A673 (cell line): Measurements from ENCODE around the gene WDR18. TPM values are rescaled to one million over a fixed set of nuclear protein-coding genes. Genes with fewer than 3 reads are reported as not detected.

ENCODE experiments used
- BruUV-seq: library from RNA; stranded (reverse); fragments of 400-500 nt; replicated peaks from 2 replicates; lab custom pipeline; 2021; lab: Mats Ljungman, UMichigan
- CTCF ChIA-PET: fragments of 300-600 bp; sonication (Branson Sonifier 250); formaldehyde crosslinking; loops from one replicate; lab custom pipeline; 2022; ENCODE audit warnings: antibody characterized with exemption; lab: Charles Lee
- POLR2A ChIA-PET: fragments of 300-600 bp; sonication (Branson Sonifier 250); formaldehyde crosslinking; loops from one replicate; lab custom pipeline; 2022; ENCODE audit warnings: antibody characterized with exemption; ENCODE audit not compliant: low non-redundant PET; lab: Charles Lee
- DNase-seq: peaks from one replicate; pipeline ENCODE4 v3.0.0-alpha.2; 2015; ENCODE audit warnings: low spot score
- H3K27ac ChIP-seq: fragments of 200-600 bp; sonication (generic); 2 replicates; pipeline ENCODE4 v1.5.1; 2016; ENCODE audit warnings: mixed run types, low read depth, mild to moderate bottlenecking, mixed read lengths, antibody characterized with exemption, low read length; ENCODE audit not compliant: poor library complexity, severe bottlenecking
- H3K27me3 ChIP-seq: fragments of 200-600 bp; sonication (generic); replicated peaks from 2 replicates; pipeline ENCODE4 v1.6.1; 2017; ENCODE audit warnings: mixed run types, low read depth, mild to moderate bottlenecking, mixed read lengths, antibody characterized with exemption, low read length; ENCODE audit not compliant: insufficient read depth, poor library complexity
- H3K36me3 ChIP-seq: fragments of 200-600 bp; sonication (generic); 2 replicates; pipeline ENCODE4 v1.6.1; 2016; ENCODE audit warnings: mixed run types, mild to moderate bottlenecking, mixed read lengths, antibody characterized with exemption, low read length; ENCODE audit not compliant: insufficient read depth, poor library complexity, severe bottlenecking
- H3K4me1 ChIP-seq: fragments of 200-600 bp; sonication (generic); 2 replicates; pipeline ENCODE4 v1.6.1; 2017; ENCODE audit warnings: mixed run types, mild to moderate bottlenecking, mixed read lengths, antibody characterized with exemption, low read length; ENCODE audit not compliant: insufficient read depth, poor library complexity, severe bottlenecking
- H3K4me3 ChIP-seq: fragments of 200-600 bp; sonication (generic); 2 replicates; pipeline ENCODE4 v1.5.1; 2016; ENCODE audit warnings: low read depth, mixed run types, mild to moderate bottlenecking, mixed read lengths, low read length; ENCODE audit not compliant: poor library complexity, severe bottlenecking
- H3K9me3 ChIP-seq: fragments of 200-600 bp; sonication (generic); 2 replicates; pipeline ENCODE4 v1.6.1; 2016; ENCODE audit warnings: mixed run types, low read depth, mild to moderate bottlenecking, mixed read lengths, antibody characterized with exemption, low read length; ENCODE audit not compliant: poor library complexity, severe bottlenecking
- EZH2 ChIP-seq: fragments of 200-600 bp; sonication (generic); IDR thresholded peaks from 2 replicates; pipeline ENCODE4 v1.6.1; 2017; ENCODE audit warnings: borderline replicate concordance, low read depth, mild to moderate bottlenecking, mixed read lengths, antibody characterized with exemption, low read length; ENCODE audit not compliant: poor library complexity, severe bottlenecking
- intact Hi-C: fragments of 100-400 bp; cut with micrococcal nuclease; formaldehyde crosslinking; loops from one replicate; pipeline ENCODE4 v1.10.0; 2022; ENCODE audit not compliant: unreplicated experiment
- total RNA-seq: library from RNA; stranded (reverse); gene quantifications from 2 replicates; pipeline ENCODE4 v1.2.3, GENCODE V29; 2021
- TF ChIP-seq, protein P1 (sequence below): fragments of 300-800, 200-600 bp; sonication (generic); conservative IDR thresholded peaks from 2 replicates; pipeline ENCODE4 v1.5.1; 2017; ENCODE audit warnings: low read depth, mild to moderate bottlenecking, antibody characterized with exemption, low read length, moderate library complexity, mixed read lengths

The WDR18 gene
- total RNA-seq, 1 experiment from 2014 or later = 109 TPM

DNA sequence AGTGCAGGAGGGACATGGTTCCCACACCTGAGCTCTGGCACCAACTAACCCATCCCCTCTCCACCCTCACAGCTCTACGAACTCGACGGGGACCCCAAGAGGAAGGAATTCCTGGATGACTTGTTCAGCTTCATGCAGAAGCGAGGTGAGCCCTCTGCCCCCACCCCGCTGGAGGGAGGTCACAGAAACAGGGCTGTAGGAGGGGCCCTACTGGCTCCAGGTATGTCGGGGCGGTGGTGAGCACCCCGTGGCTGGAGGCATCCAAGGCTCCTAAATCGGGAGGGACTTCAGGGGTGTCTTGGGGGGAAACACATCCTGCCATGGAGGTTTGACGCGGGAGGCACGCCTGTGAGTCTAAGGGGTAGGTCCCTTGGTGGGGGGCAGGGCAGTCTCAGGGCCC, 24.1 kb upstream of the WDR18 start:
- no peak for DNase-seq
- Histone ChIP-seq H3K9me3 (no peaks in the 10 kb centered on the region), H3K4me3 (no peak overlapping the region), H3K4me1 (peaks cover 8% of the 10 kb centered on the region), H3K36me3 (peaks cover 3% of the 10 kb centered on the region), H3K27ac (no peak overlapping the region), H3K27me3 (no peaks in the 10 kb centered on the region)
- BruUV-seq = no TSS peak
- TF ChIP-seq, protein P1, sequence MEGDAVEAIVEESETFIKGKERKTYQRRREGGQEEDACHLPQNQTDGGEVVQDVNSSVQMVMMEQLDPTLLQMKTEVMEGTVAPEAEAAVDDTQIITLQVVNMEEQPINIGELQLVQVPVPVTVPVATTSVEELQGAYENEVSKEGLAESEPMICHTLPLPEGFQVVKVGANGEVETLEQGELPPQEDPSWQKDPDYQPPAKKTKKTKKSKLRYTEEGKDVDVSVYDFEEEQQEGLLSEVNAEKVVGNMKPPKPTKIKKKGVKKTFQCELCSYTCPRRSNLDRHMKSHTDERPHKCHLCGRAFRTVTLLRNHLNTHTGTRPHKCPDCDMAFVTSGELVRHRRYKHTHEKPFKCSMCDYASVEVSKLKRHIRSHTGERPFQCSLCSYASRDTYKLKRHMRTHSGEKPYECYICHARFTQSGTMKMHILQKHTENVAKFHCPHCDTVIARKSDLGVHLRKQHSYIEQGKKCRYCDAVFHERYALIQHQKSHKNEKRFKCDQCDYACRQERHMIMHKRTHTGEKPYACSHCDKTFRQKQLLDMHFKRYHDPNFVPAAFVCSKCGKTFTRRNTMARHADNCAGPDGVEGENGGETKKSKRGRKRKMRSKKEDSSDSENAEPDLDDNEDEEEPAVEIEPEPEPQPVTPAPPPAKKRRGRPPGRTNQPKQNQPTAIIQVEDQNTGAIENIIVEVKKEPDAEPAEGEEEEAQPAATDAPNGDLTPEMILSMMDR = no peak
- TF ChIP-seq EZH2 = no peak
- CTCF ChIA-PET = no interaction called here
- intact Hi-C loops = no loop called here
- POLR2A ChIA-PET = no interaction called here

DNA sequence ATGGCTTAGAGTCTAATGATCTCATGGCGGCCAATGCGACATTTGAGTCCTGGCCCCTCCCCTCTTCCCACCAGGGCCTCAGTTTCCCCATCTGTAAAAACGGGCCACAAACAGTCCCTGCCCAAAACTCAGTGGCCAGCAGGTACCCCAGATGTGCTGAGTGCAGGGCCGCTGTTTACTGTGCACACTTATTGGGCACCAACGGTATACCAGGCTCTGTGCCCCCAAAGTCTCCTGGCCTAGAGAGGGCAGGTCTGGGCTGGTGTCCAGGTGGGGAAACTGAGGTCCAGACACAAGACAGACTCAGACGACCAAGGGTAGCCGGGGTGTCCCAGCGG, 23.6 kb upstream of the WDR18 start:
- no peak overlapping the region for H3K27ac ChIP-seq
- DNase-seq = no peak
- H3K4me1 ChIP-seq = peaks cover 8% of the 10 kb centered on the region
- intact Hi-C loops = no loop called here
- no peaks in the 10 kb centered on the region for H3K9me3 ChIP-seq
- no TSS peak for BruUV-seq
- TF ChIP-seq, protein P1 = no peak
- TF ChIP-seq EZH2 = no peak
- H3K4me3 ChIP-seq = no peak overlapping the region
- no peaks in the 10 kb centered on the region for H3K27me3 ChIP-seq
- CTCF ChIA-PET = no interaction called here
- H3K36me3 ChIP-seq = peaks cover 6% of the 10 kb centered on the region
- POLR2A ChIA-PET = no interaction called here

DNA sequence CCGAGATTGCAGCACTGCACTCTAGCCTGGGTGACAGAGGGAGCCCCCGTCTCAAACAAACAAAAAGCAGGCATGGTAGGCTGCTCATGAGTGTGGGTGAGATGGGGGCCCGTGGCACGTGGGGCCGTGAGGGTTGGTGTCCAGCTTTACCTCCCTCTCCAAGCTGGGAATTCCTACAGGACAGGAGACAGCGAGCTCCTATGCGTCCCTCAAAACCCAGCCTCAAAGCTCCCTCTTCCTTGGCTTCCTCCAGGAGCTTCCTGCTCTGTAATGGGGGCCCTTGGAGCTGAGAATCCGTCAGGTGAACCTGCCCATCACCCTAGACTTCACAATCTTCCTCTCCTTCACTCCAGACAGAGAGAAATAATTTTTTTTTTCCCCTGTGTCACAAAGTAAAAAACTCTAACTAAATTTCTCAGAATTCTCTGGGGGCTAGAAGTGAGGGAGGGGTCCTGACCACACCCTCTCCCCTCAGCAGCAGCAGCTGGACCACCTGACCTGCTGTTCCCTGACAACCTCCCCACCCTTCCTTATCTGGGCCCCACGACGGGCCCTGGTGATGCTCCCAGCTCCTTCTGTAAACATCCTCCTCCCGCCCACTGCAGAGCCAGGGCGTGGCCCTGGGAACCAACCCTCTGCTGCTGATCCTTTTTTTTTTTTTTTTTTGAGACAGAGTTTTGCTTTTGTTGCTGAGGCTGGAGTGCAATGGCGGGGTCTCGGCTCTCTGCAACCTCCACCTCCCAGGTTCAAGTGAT, 22.1 kb upstream of the WDR18 start:
- ChIA-PET POLR2A (no interaction called here), CTCF (no interaction called here)
- DNase-seq = no peak
- Histone ChIP-seq H3K9me3 (no peaks in the 10 kb centered on the region), H3K4me3 (no peak overlapping the region), H3K36me3 (peaks cover 6% of the 10 kb centered on the region), H3K27ac (no peak overlapping the region), H3K4me1 (no peaks in the 10 kb centered on the region), H3K27me3 (no peaks in the 10 kb centered on the region)
- intact Hi-C loops = no loop called here
- no peak for TF ChIP-seq EZH2
- TF ChIP-seq, protein P1 = no peak
- no TSS peak for BruUV-seq
